Right lobe of liver (tissue), 6 donors: ENCODE results near the gene USP30. TPM values are rescaled to one million over a fixed set of nuclear protein-coding genes. Genes with fewer than 3 reads are reported as not detected.

Experiments used
- ATAC-seq, 4 donors: fragments of 200-7000 bp; cut with Tn5 transposase; one replicate each; pipeline ENCODE4 v1.9.1; 2020; ENCODE audit warnings: mild to moderate bottlenecking in 4 of 4, moderate library complexity in 4 of 4
- DNase-seq, 3 donors: peaks; one replicate each; pipeline ENCODE4 v3.0.0-alpha.2; 2020
- H3K27ac ChIP-seq, 3 donors: fragments of 200-600 bp; one replicate each; pipeline ENCODE4 v1.8.0; 2022
- H3K27me3 ChIP-seq, 2 donors: fragments of 200-600 bp; one replicate each; pipeline ENCODE4 v1.8.0; 2022
- H3K36me3 ChIP-seq, 4 donors: fragments of 200-600 bp; sonication (generic) in 1 of 4; one replicate each; pipeline versions ENCODE4 v1.5.1 to v1.8.0; 2017 to 2022; ENCODE audit warnings: control low read depth in 1 of 4
- H3K4me1 ChIP-seq, 4 donors: fragments of 200-600 bp; sonication (generic) in 1 of 4; one replicate each; pipeline versions ENCODE4 v1.5.1 to v1.8.0; 2017 to 2022; ENCODE audit warnings: control low read depth in 1 of 4
- H3K4me3 ChIP-seq, 3 donors: fragments of 200-600 bp; one replicate each; pipeline ENCODE4 v1.8.0; 2022
- H3K9me3 ChIP-seq, 4 donors: fragments of 200-600 bp; sonication (generic) in 1 of 4; one replicate each; pipeline versions ENCODE4 v1.5.1 to v1.8.0; 2017 to 2022; ENCODE audit warnings: control low read depth in 1 of 4
- CTCF ChIP-seq, 4 donors: fragments of 200-600 bp in 3 of 4; fragments of 450-650 bp in 1 of 4; IDR thresholded peaks; one replicate each; pipeline versions ENCODE4 v1.5.1 to v1.8.0; 2016 to 2022; ENCODE audit warnings: antibody characterized with exemption in 4 of 4, mild to moderate bottlenecking in 2 of 4
- POLR2A ChIP-seq: fragments of 450-650 bp; IDR thresholded peaks from one replicate; pipeline ENCODE4 v1.6.1; 2017; ENCODE audit warnings: antibody characterized with exemption, mild to moderate bottlenecking
- WGBS: methylation state at CpG from one replicate; pipeline ENCODE4 v1.1.6; 2018; ENCODE audit warnings: low coverage, low lambda C conversion rate; ENCODE audit not compliant: insufficient coverage; ENCODE audit errors: missing lambda C conversion rate; 5-methylcytosine and 5-hydroxymethylcytosine counted together
- intact Hi-C, 2 donors: fragments of 100-400 bp; cut with DNase I; formaldehyde crosslinking; loops; one replicate each; pipeline versions ENCODE4 v1.11.2 to v1.14.1; 2022
- total RNA-seq, 6 experiments: library from RNA; depleted of rRNA in 2 of 6; stranded (reverse); fragments of >200 nt in 2 of 6; fragmentation: NEBNext Ultra II Directional in 3 of 6; extraction: Animal tissue kit (Norgen Biotek cat#: 25700) in 3 of 6; gene quantifications; one replicate each; pipeline versions ENCODE4 v1.1.0 to v1.2.4, GENCODE V29; 2016 to 2023
- donor health status: DM: no; HTN: yes; CAD: no.
- donor health status: DM: no; HTN: no; CAD: no.
- donor health status: DM: no; HTN: no; CAD: no.
- donor health status: DM: no; HTN: yes; CAD: no.
- donor health status: DM: no; HTN: yes; CAD: no.

USP30 gene
- total RNA-seq, 6 experiments from 2014 or later: 6.4 to 17.6 (median 11.0) TPM

- Histone ChIP-seq H3K27me3 (no peaks in the 10 kb centered on the region), H3K4me1 (peaks cover 0 to 20% (median 7%) of the 10 kb centered on the region in 4 donors), H3K9me3 (no peaks in the 10 kb centered on the region), H3K4me3 (peak overlapping the region; percentile 81 to 93 (median 86)), H3K36me3 (peaks cover 0 to 14% (median 4%) of the 10 kb centered on the region in 4 donors), H3K27ac (peak overlapping the region; percentile 55 to 79 (median 66))
- peak; percentile 61 for TF ChIP-seq POLR2A
- no peak for TF ChIP-seq CTCF (IDR thresholded peaks at IDR 0.05)
- DNase-seq (peak in 1 of 3 donors; percentile 76), ATAC-seq (peak; percentile 40 to 56 (median 50))
- intact Hi-C loops: no loop called here
- under 1% methylated on average over 17 of the region's 32 CpGs for WGBS
Observed at GRCh38 chr12:109098183-109098604, 45.8 kb downstream of the USP30 start.

GRCh38 chr12:109098651-109099050 is 46.3 kb downstream of the USP30 start:
- Histone ChIP-seq H3K4me1 (peaks cover 0 to 18% (median 7%) of the 10 kb centered on the region in 4 donors), H3K27ac (peak overlapping the region; percentile 55 to 79 (median 66)), H3K4me3 (peak overlapping the region; percentile 81 to 93 (median 86)), H3K27me3 (no peaks in the 10 kb centered on the region), H3K36me3 (peaks cover 0 to 17% (median 6%) of the 10 kb centered on the region in 4 donors), H3K9me3 (no peaks in the 10 kb centered on the region)
- intact Hi-C loops: no loop called here
- WGBS: 2% methylated on average over 8 of the region's 8 CpGs
- peak in 2 of 4 donors; percentile 8 to 19 for ATAC-seq
- TF ChIP-seq CTCF (IDR thresholded peaks at IDR 0.05): no peak
- TF ChIP-seq POLR2A: no peak
- peak in 1 of 3 donors; percentile 45 for DNase-seq

- H3K4me1 ChIP-seq: peaks cover 0 to 16% (median 7%) of the 10 kb centered on the region in 4 donors
- peak overlapping the region in 2 of 3 donors; percentile 86 to 93 for H3K4me3 ChIP-seq
- H3K27me3 ChIP-seq: no peaks in the 10 kb centered on the region
- no peak for DNase-seq
- intact Hi-C loops: no loop called here
- TF ChIP-seq POLR2A (no peak), CTCF (IDR thresholded peaks at IDR 0.05) (no peak)
- H3K27ac ChIP-seq: no peak overlapping the region
- no peak for ATAC-seq
- no peaks in the 10 kb centered on the region for H3K9me3 ChIP-seq
- H3K36me3 ChIP-seq: peaks cover 0 to 25% (median 10%) of the 10 kb centered on the region in 4 donors
- 45% methylated on average over 8 of the region's 12 CpGs for WGBS
Observed at GRCh38 chr12:109099431-109100020, 47.1 kb downstream of the USP30 start.

- H3K27me3 ChIP-seq: no peaks in the 10 kb centered on the region
- TF ChIP-seq POLR2A (no peak), CTCF (IDR thresholded peaks at IDR 0.05) (no peak)
- peak in 1 of 3 donors; percentile 13 for DNase-seq
- intact Hi-C loops: no loop called here
- 70% methylated on average over 3 of the region's 4 CpGs for WGBS
- no peak for ATAC-seq
- H3K27ac ChIP-seq: no peak overlapping the region
- H3K9me3 ChIP-seq: no peaks in the 10 kb centered on the region
- H3K4me1 ChIP-seq: peaks cover 0 to 16% (median 7%) of the 10 kb centered on the region in 4 donors
- H3K4me3 ChIP-seq: no peak overlapping the region
- peaks cover 0 to 36% (median 16%) of the 10 kb centered on the region in 4 donors for H3K36me3 ChIP-seq
Observed at GRCh38 chr12:109100741-109101140, 48.4 kb downstream of the USP30 start.
